Measurements from ENCODE around the gene OBSCN.
"Not testable (repeated sequence)": the region's sequence is repeated elsewhere in the genome, so short reads cannot be mapped to it uniquely, and the experiment has no call there.

The OBSCN gene

DNA sequence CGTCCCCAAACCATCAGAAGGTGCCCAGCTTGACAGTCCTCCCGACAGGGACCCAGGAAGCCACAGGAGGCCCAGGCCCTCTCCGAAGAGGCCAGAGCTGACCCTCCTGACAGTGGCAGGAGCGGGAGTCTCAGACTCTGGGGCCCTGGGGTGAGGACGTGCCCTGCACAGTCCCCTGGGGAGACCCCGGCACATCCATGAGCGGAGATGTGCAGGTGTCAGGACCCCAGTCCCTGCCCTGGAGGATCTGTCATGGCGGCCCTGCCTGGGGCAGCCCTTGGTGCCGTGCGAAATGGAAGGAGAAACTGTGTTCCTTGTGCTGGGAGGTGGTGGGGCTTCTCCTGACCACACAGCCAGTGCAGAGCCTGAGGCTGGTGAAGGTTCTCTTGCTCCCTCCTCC is 55.8 kb downstream of the OBSCN start:
- DNase-seq, result no peak

DNA sequence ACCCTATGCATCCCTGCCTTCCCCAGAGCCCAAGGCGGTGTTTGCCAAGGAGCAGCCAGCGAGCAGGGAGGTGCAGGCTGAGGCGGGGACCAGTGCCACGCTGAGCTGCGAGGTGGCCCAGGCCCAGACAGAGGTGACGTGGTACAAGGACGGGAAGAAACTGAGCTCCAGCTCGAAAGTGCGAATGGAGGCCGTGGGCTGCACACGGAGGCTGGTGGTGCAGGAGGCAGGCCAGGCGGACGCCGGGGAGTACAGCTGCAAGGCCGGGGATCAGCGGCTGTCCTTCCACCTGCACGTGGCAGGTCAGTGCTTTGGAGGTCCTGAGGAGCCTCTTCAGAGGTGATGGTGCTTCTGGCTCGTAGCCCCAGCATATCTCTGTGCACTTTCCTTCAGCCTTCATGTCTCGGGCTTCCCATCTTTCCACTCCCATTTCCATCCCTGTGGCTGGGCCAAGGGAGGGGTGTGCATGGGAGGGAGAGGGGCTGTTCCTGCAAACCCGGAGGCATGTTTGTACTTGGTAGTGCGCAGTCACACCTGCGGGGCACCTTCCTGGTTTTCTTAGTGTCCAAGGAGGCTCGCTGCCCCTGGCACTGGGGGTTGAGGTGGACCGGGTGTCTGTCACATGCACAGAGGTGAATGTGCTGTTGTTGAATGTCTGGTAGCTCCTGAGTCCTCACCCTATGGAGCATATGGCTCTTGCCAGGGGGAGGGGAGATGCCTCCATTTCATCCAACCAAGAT is 56.4 kb downstream of the OBSCN start:
- no peak for DNase-seq

DNA sequence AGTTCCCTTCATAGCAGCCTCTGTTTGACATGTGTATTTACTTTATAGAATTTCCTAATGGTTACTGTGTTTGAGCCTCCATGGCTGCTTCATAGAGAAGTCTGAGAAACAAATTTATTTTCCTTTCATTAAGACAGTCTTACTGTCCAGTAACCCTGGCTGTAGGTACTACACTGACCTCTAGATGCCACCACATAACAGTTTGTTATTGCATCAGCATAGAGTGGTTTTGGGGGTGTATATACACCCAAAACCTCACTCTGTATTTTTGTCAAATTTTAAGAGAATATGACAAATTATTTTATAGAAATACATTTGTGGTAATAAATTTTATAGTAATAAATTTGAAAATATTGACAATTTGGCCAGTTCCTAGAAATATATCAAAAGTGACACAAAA is 57.3 kb downstream of the OBSCN start:
- no peak for DNase-seq

- no peak for DNase-seq
Observed at GRCh38 chr1:228267962-228268880, 60.4 kb downstream of the OBSCN start.

DNA sequence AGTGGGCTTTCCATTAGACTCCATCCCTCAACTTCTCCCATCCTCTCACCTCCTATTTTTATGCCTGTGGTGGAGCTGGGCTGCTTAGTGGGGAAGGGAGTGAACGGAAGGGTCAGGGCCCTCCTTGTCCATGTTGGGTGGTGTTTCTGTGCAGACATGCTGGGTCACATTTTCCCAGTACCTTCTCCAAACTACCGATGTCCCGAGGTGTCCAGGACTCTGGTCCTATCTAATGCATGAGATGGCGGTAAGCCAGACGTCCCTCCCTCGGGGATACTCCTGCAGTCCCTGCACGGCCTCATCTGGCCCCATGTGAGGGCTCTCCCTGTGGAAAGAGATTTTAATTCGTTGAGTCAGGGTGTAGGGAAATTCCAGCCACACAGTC is 61.0 kb downstream of the OBSCN start:
- no peak for DNase-seq

DNA sequence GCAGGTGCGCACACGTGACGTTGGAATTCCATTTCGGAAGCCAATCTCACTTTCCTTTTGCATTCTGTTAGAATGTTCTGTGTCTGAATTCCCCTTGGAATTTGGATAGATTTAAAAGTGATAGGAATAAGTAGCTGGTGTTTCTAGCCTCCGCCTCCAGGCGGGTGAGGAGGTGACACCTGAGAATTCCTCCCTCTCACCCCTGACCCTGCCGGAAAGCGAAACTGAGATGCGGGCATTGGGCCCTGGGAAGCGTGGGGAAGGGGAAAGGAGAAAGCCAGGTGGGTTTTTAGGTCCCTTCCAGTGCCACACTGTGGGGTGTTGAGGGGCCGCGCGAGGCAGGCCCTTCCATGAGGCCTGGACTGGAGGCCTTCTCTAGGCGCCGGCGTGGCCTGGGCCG is 61.6 kb downstream of the OBSCN start:
- not testable (repeated sequence) for DNase-seq

DNA sequence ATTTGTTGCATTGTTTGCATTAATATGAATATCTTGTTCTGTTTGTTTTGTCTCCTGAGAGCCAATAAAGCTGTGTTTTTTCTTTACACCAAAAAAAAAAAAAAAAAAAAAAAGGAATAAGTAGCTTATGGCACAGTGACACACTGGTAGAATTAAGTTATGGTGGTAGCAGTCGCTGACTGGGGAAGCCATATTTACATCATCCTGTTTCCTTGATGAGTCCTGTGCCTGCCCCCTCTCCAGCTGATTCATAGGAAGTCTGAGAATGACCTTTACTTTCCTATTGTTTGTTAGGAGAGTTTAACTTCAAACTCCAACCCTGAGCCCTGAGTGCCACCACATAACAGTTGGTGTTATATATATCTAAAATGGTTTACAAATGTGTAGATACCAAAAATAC is 62.2 kb downstream of the OBSCN start:
- DNase-seq, result no peak

- no peak for DNase-seq
Observed at GRCh38 chr1:228271701-228272251, 63.9 kb downstream of the OBSCN start.

DNA sequence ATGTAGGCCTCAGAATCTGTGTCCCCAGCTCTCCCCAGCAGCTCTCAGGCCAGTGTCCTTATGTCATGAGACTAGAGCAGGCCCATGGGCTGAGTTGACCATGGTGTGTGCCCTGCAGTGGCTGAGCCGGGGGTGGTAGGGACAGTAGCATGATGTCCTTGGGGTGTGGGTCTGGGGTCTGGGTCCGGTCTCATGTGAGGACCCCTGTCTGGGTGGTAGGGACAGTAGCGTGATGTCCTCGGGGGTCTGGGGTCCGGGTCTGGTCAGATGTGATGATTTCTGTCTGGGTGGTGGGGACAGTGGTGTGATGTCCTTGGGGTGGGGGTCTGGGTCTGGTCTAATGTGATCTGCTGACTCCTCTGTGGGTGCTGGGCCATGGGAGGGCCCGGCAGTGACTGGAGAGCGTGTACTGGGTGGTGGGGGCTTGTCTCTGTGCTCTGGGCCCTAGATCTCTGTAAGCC is 64.5 kb downstream of the OBSCN start:
- DNase-seq, result no peak

GRCh38 chr1:228272831-228273571 is 65.2 kb downstream of the OBSCN start:
- no peak for DNase-seq

- DNase-seq, result no peak
Observed at GRCh38 chr1:228273720-228274451, 66.0 kb downstream of the OBSCN start.

DNA sequence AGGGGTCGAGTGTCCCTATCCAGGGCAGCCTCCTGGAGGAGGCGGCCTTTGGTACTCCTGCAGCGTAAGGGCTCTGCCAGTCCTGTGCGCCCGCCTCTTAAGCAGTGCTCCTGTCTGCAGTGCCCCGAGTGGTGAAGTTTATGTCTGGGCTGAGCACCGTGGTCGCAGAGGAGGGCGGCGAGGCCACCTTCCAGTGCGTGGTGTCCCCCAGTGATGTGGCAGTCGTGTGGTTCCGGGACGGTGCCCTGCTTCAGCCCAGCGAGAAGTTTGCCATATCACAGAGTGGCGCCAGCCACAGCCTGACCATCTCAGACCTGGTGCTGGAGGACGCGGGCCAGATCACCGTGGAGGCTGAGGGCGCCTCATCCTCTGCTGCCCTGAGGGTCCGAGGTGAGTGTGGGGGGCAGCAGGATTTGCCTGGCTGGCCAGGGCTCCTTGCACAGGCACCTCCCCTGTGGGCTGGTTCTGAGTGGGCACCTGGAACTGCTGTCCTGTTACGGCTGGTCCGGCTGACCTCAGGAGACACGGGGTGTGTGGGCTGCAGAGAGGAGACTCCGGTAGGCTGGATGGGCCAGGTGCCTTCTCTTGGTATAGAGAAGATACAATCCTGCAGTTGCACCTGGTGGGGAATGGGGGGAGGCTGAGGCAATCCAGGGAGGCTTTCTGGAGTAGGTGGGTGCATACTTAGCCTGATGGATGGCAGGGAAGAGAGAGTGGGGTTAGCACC is 66.8 kb downstream of the OBSCN start:
- no peak for DNase-seq

- DNase-seq, result no peak
Observed at GRCh38 chr1:228275179-228275429, 67.3 kb downstream of the OBSCN start.

GRCh38 chr1:228275430-228276173 is 67.8 kb downstream of the OBSCN start:
- no peak for DNase-seq

GRCh38 chr1:228276174-228276831 is 68.5 kb downstream of the OBSCN start:
- no peak for DNase-seq

GRCh38 chr1:228276901-228277490 is 69.2 kb downstream of the OBSCN start:
- no peak for DNase-seq

DNA sequence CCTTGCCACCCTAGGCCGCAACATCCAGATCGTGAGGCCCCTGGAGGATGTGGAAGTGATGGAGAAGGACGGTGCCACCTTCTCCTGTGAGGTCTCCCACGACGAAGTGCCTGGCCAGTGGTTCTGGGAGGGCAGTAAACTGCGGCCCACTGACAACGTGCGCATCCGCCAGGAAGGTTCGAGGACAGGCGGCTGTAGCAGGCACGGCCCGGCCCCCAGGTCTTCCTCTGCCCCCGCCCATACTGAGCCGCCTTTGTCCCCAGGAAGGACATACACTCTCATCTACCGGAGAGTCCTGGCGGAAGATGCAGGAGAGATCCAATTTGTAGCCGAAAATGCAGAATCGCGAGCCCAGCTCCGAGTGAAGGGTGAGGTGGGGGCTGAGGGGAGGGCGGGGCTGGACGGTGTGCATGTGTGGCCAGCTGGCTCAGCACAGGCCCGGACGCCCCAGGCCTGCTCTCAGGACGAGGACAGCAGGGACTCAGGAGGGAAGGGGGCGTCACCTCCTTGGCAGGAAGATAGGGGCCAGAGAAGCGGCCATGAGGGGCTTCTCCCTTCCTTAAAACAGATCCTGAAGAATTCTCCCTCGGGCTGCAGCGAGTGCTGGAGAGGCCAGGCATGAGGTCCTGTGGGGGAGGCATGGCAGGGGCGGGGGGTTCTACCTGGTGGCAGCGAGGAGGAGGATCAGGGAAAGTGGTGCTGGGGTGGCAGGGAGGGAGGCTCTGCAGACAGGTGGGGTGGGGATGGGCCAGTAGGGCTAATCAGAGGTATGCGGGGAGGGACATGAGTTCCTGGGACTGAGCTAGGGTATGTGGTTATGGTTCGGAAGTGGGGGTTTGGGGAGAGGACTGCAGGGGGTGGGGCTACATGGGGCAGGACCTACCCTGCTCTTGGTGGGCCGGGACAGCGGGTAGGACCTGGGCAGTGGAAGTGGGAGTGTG is 69.9 kb downstream of the OBSCN start:
- no peak for DNase-seq

GRCh38 chr1:228278432-228278941 is 70.6 kb downstream of the OBSCN start:
- DNase-seq, result no peak
